ENCODE results near the gene CACNA1G. TPM values are rescaled to one million over a fixed set of nuclear protein-coding genes. Genes with fewer than 3 reads are reported as not detected.
A peak's percentile ranks its signal among the peaks of the same experiment; 100 is the strongest.

The CACNA1G gene
- total RNA-seq, 3 donors from 2014 or later (not counting 1 experiment from before 2014, with no cell fraction given), result not detected

DNA sequence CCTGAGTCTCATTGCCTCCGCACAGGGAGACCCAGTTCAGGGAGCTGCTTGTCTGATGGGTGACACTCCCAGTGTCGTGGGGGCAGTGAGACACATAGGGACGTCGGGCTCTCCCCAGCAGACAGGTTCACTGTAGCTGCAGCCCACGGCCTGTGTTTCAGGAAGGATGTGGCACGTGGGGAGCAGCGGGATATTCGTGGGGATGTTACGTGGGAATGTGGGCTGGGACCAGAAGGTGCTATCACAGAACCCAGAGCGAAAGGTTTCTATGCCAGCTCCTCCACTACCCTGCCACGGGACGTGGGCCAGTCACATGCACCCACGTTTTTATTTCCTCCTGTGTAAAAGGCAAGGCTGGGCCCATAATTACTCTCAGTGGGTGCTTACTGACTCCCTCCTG lies 16.3 kb downstream of the CACNA1G start:
- ATAC-seq (peak in 1 of 3 donors; percentile 2), DNase-seq (no peak)
- Histone ChIP-seq H3K27ac (ENCODE audit: low read length) (no peak overlapping the region), H3K27me3 (ENCODE audit: control insufficient read depth, insufficient read depth, low read length) (no peaks in the 10 kb centered on the region), H3K9me3 (ENCODE audit: control insufficient read depth, insufficient read depth, low read length) (no peaks in the 10 kb centered on the region), H3K4me3 (ENCODE audit: low read length) (no peak overlapping the region), H3K4me1 (ENCODE audit: control insufficient read depth, insufficient read depth, low read length) (no peaks in the 10 kb centered on the region), H3K36me3 (ENCODE audit: control insufficient read depth, insufficient read depth, low read length) (no peaks in the 10 kb centered on the region)
- intact Hi-C loops (cut with micrococcal nuclease), result no loop called here
- Mint-ChIP-seq H3K4me3 (no peak overlapping the region), H3K4me1 (no peaks in the 10 kb centered on the region), H3K27ac (no peak overlapping the region), H3K9me3 (no peaks in the 10 kb centered on the region), H3K36me3 (no peaks in the 10 kb centered on the region), H3K27me3 (ENCODE audit: low read depth in 2 of 2) (peaks cover 3 to 11% of the 10 kb centered on the region in 2 donors)
- 56% methylated on average over 13 of the region's 13 CpGs for WGBS (ENCODE audit: insufficient coverage)
- TF ChIP-seq CTCF (IDR thresholded peaks at IDR 0.05), result no peak

DNA sequence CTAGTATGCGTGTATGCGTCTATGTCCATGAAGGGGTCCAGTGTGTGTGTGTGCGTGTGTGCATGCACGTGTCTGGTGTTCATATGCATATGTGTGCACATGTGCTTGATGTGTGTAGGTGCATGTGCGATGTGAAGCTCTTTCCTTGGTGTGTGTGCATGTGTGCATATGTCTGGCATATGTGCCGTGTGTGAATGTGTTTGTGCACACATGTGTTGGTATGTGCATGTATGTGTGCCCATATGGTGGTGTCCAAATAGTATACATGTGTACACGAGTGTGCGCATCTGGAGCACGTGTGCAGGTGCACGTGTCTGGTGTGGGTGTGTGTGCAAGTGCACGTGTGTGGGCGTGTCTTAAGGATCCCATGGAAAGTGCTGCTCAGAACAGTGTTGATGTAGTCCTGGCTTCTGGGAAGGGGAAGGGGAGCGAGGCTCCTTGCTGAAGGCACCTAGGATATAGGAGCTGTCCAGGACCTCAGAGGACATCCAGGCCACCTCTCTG lies 17.0 kb downstream of the CACNA1G start:
- Mint-ChIP-seq H3K36me3 (no peaks in the 10 kb centered on the region), H3K4me3 (no peak overlapping the region), H3K27ac (no peak overlapping the region), H3K9me3 (no peaks in the 10 kb centered on the region), H3K4me1 (no peaks in the 10 kb centered on the region), H3K27me3 (ENCODE audit: low read depth in 2 of 2) (peaks cover 0 to 15% of the 10 kb centered on the region in 2 donors)
- Histone ChIP-seq H3K9me3 (ENCODE audit: control insufficient read depth, insufficient read depth, low read length) (no peaks in the 10 kb centered on the region), H3K36me3 (ENCODE audit: control insufficient read depth, insufficient read depth, low read length) (no peaks in the 10 kb centered on the region), H3K4me3 (ENCODE audit: low read length) (no peak overlapping the region), H3K27me3 (ENCODE audit: control insufficient read depth, insufficient read depth, low read length) (no peaks in the 10 kb centered on the region), H3K4me1 (ENCODE audit: control insufficient read depth, insufficient read depth, low read length) (no peaks in the 10 kb centered on the region), H3K27ac (ENCODE audit: low read length) (no peak overlapping the region)
- ATAC-seq (peak in 1 of 3 donors; percentile 24), DNase-seq (no peak)
- intact Hi-C loops (cut with micrococcal nuclease), result no loop called here
- 88% methylated on average over 13 of the region's 13 CpGs for WGBS (ENCODE audit: insufficient coverage)
- TF ChIP-seq CTCF (IDR thresholded peaks at IDR 0.05), result no peak

DNA sequence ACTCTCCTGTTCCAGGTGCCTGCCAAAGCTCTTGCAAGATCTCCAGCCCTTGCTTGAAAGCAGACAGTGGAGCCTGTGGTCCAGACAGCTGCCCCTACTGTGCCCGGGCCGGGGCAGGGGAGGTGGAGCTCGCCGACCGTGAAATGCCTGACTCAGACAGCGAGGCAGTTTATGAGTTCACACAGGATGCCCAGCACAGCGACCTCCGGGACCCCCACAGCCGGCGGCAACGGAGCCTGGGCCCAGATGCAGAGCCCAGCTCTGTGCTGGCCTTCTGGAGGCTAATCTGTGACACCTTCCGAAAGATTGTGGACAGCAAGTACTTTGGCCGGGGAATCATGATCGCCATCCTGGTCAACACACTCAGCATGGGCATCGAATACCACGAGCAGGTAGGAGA lies 17.7 kb downstream of the CACNA1G start:
- no peak for TF ChIP-seq CTCF (IDR thresholded peaks at IDR 0.05)
- Mint-ChIP-seq H3K27ac (no peak overlapping the region), H3K9me3 (no peaks in the 10 kb centered on the region), H3K4me3 (no peak overlapping the region), H3K36me3 (no peaks in the 10 kb centered on the region), H3K27me3 (ENCODE audit: low read depth in 2 of 2) (peaks cover 0 to 18% of the 10 kb centered on the region in 2 donors), H3K4me1 (no peaks in the 10 kb centered on the region)
- Histone ChIP-seq H3K36me3 (ENCODE audit: control insufficient read depth, insufficient read depth, low read length) (no peaks in the 10 kb centered on the region), H3K4me1 (ENCODE audit: control insufficient read depth, insufficient read depth, low read length) (no peaks in the 10 kb centered on the region), H3K9me3 (ENCODE audit: control insufficient read depth, insufficient read depth, low read length) (no peaks in the 10 kb centered on the region), H3K27me3 (ENCODE audit: control insufficient read depth, insufficient read depth, low read length) (no peaks in the 10 kb centered on the region), H3K27ac (ENCODE audit: low read length) (no peak overlapping the region), H3K4me3 (ENCODE audit: low read length) (no peak overlapping the region)
- WGBS (ENCODE audit: insufficient coverage), result 87% methylated on average over 16 of the region's 16 CpGs
- no peak for DNase-seq
- intact Hi-C loops (cut with micrococcal nuclease), result no loop called here
- ATAC-seq, result no peak

GRCh38 chr17:50579399-50579798 lies 18.9 kb downstream of the CACNA1G start:
- no peaks in the 10 kb centered on the region for H3K36me3 ChIP-seq (ENCODE audit: control insufficient read depth, insufficient read depth, low read length)
- H3K27me3 ChIP-seq (ENCODE audit: control insufficient read depth, insufficient read depth, low read length), result no peaks in the 10 kb centered on the region
- H3K27ac ChIP-seq (ENCODE audit: low read length), result no peak overlapping the region
- no peak overlapping the region for H3K4me3 ChIP-seq (ENCODE audit: low read length)
- no peak for DNase-seq
- ATAC-seq, result no peak
- no peaks in the 10 kb centered on the region for H3K9me3 ChIP-seq (ENCODE audit: control insufficient read depth, insufficient read depth, low read length)
- Mint-ChIP-seq H3K27me3 (ENCODE audit: low read depth in 2 of 2) (peaks cover 0 to 19% of the 10 kb centered on the region in 2 donors), H3K27ac (no peak overlapping the region), H3K9me3 (no peaks in the 10 kb centered on the region), H3K4me1 (no peaks in the 10 kb centered on the region), H3K4me3 (no peak overlapping the region), H3K36me3 (no peaks in the 10 kb centered on the region)
- TF ChIP-seq CTCF (IDR thresholded peaks at IDR 0.05), result no peak
- WGBS (ENCODE audit: insufficient coverage), result 88% methylated on average over 7 of the region's 7 CpGs
- H3K4me1 ChIP-seq (ENCODE audit: control insufficient read depth, insufficient read depth, low read length), result no peaks in the 10 kb centered on the region
- intact Hi-C loops (cut with micrococcal nuclease), result no loop called here
